Hepatocyte (in vitro differentiated cells): ENCODE data around the gene CSMD2. TPM values are rescaled to one million over a fixed set of nuclear protein-coding genes. Genes with fewer than 3 reads are reported as not detected.

Source experiments
- DNase-seq: peaks from one replicate; pipeline ENCODE4 v3.0.0-alpha.2; 2016; ENCODE audit warnings: low spot score
- H2AFZ ChIP-seq: fragments of 200-600 bp; sonication (generic); 2 replicates; pipeline ENCODE4 v1.6.0; 2016; ENCODE audit warnings: antibody characterized with exemption, mild to moderate bottlenecking
- H3K27ac ChIP-seq: fragments of 200-600 bp; sonication (generic); 2 replicates; pipeline ENCODE4 v1.5.1; 2016; ENCODE audit warnings: mild to moderate bottlenecking
- H3K27me3 ChIP-seq: fragments of 200-600 bp; sonication (generic); 2 replicates; pipeline ENCODE4 v1.6.1; 2016
- H3K36me3 ChIP-seq: fragments of 200-600 bp; sonication (generic); replicated peaks from 2 replicates; pipeline ENCODE4 v1.5.1; 2016; ENCODE audit warnings: low read depth; ENCODE audit not compliant: insufficient read depth
- H3K4me1 ChIP-seq: fragments of 200-600 bp; sonication (generic); 2 replicates; pipeline ENCODE4 v1.5.1; 2016; ENCODE audit warnings: mild to moderate bottlenecking, moderate library complexity; ENCODE audit not compliant: insufficient read depth
- H3K4me2 ChIP-seq: fragments of 200-600 bp; sonication (generic); 2 replicates; pipeline ENCODE4 v1.6.0; 2016
- H3K4me3 ChIP-seq: fragments of 200-600 bp; sonication (generic); 2 replicates; pipeline ENCODE4 v1.5.1; 2016; ENCODE audit warnings: mild to moderate bottlenecking
- H3K79me2 ChIP-seq: fragments of 200-600 bp; sonication (generic); 2 replicates; pipeline ENCODE4 v1.6.0; 2017; ENCODE audit warnings: mild to moderate bottlenecking
- H3K9me2 ChIP-seq: fragments of 200-600 bp; sonication (generic); replicated peaks from 2 replicates; pipeline ENCODE4 v1.6.0; 2017; ENCODE audit warnings: mild to moderate bottlenecking; ENCODE audit not compliant: insufficient read depth
- H3K9me3 ChIP-seq: fragments of 200-600 bp; sonication (generic); 2 replicates; pipeline ENCODE4 v1.5.1; 2016; ENCODE audit warnings: low read depth, mild to moderate bottlenecking
- H4K20me1 ChIP-seq: fragments of 200-600 bp; sonication (generic); 2 replicates; pipeline ENCODE4 v1.6.0; 2016; ENCODE audit warnings: mild to moderate bottlenecking; ENCODE audit not compliant: insufficient read depth, poor library complexity, severe bottlenecking
- CTCF ChIP-seq: fragments of 200-600 bp; sonication (generic); IDR thresholded peaks from 2 replicates; pipeline ENCODE4 v1.5.1; 2016; ENCODE audit warnings: antibody characterized with exemption, mild to moderate bottlenecking; ENCODE audit not compliant: poor library complexity
- EZH2 ChIP-seq: fragments of 200-600 bp; sonication (generic); IDR thresholded peaks from 2 replicates; pipeline ENCODE4 v1.6.1; 2016; ENCODE audit warnings: antibody characterized with exemption, mild to moderate bottlenecking, borderline replicate concordance
- EZH2phosphoT487 ChIP-seq: fragments of 200-600 bp; sonication (generic); IDR thresholded peaks from one replicate; pipeline ENCODE4 v1.6.1; 2018; ENCODE audit warnings: antibody characterized with exemption, mild to moderate bottlenecking, low read depth, moderate library complexity; ENCODE audit not compliant: unreplicated experiment, severe bottlenecking
- WGBS: methylation state at CpG from one replicate; pipeline ENCODE4 v1.1.6; 2016; ENCODE audit warnings: low lambda C conversion rate; ENCODE audit errors: missing lambda C conversion rate; 5-methylcytosine and 5-hydroxymethylcytosine counted together
- polyA plus RNA-seq: library from polyadenylated mRNA; unstranded; fragments of >200 nt; fragmentation: Nextera tagmentation; extraction: Ambion mirVana; gene quantifications from 2 replicates; pipeline ENCODE4 v1.2.1, GENCODE V29; 2016
- total RNA-seq: library from RNA; depleted of rRNA; stranded (reverse); fragments of >200 nt; gene quantifications from 2 replicates; pipeline ENCODE4 v1.2.3, GENCODE V29; 2014

The CSMD2 gene
- total and polyA plus RNA-seq, 2 experiments from 2014 or later: 0.10 to 0.37 TPM

GRCh38 chr1:33836911-33837310, 328.1 kb downstream of the CSMD2 start:
- Histone ChIP-seq H3K9me3 (no peaks in the 10 kb centered on the region), H3K9me2 (no peaks in the 10 kb centered on the region), H3K27ac (no peak overlapping the region), H3K27me3 (peaks cover 9% of the 10 kb centered on the region), H4K20me1 (no peaks in the 10 kb centered on the region), H3K4me3 (no peak overlapping the region), H2AFZ (no peak overlapping the region), H3K4me1 (no peaks in the 10 kb centered on the region), H3K36me3 (no peaks in the 10 kb centered on the region), H3K79me2 (no peaks in the 10 kb centered on the region), H3K4me2 (no peak overlapping the region)
- TF ChIP-seq EZH2phosphoT487: no peak
- no peak for DNase-seq
- 100% methylated on average over 4 of the region's 4 CpGs for WGBS

- Histone ChIP-seq H3K79me2 (no peaks in the 10 kb centered on the region), H3K4me1 (no peaks in the 10 kb centered on the region), H3K27me3 (no peaks in the 10 kb centered on the region), H3K4me2 (no peak overlapping the region), H3K9me2 (no peaks in the 10 kb centered on the region), H2AFZ (no peak overlapping the region), H3K27ac (no peak overlapping the region), H3K9me3 (no peaks in the 10 kb centered on the region), H3K4me3 (no peak overlapping the region), H3K36me3 (no peaks in the 10 kb centered on the region), H4K20me1 (no peaks in the 10 kb centered on the region)
- WGBS: 88% methylated on average over 5 of the region's 5 CpGs
- TF ChIP-seq EZH2phosphoT487 (no peak), CTCF (no peak), EZH2 (no peak)
- DNase-seq: no peak
Measured at GRCh38 chr1:33828654-33829053, 336.4 kb downstream of the CSMD2 start.

GRCh38 chr1:33828059-33828458, 337.0 kb downstream of the CSMD2 start:
- DNase-seq: no peak
- no peak for TF ChIP-seq EZH2
- TF ChIP-seq CTCF: no peak
- TF ChIP-seq EZH2phosphoT487: no peak
- WGBS: 84% methylated on average over 5 of the region's 5 CpGs
- H3K4me2 ChIP-seq: no peak overlapping the region
- H3K4me1 ChIP-seq: no peaks in the 10 kb centered on the region
- H3K36me3 ChIP-seq: no peaks in the 10 kb centered on the region
- H3K4me3 ChIP-seq: no peak overlapping the region
- H3K9me2 ChIP-seq: no peaks in the 10 kb centered on the region
- no peaks in the 10 kb centered on the region for H3K27me3 ChIP-seq
- H3K9me3 ChIP-seq: no peaks in the 10 kb centered on the region
- H3K27ac ChIP-seq: no peak overlapping the region
- H3K79me2 ChIP-seq: no peaks in the 10 kb centered on the region
- H2AFZ ChIP-seq: no peak overlapping the region
- H4K20me1 ChIP-seq: no peaks in the 10 kb centered on the region

GRCh38 chr1:33826711-33827110, 338.3 kb downstream of the CSMD2 start:
- Histone ChIP-seq H3K9me2 (no peaks in the 10 kb centered on the region), H3K4me1 (no peaks in the 10 kb centered on the region), H3K9me3 (no peaks in the 10 kb centered on the region), H3K79me2 (no peaks in the 10 kb centered on the region), H3K4me2 (no peak overlapping the region), H3K27ac (no peak overlapping the region), H3K36me3 (no peaks in the 10 kb centered on the region), H3K4me3 (no peak overlapping the region), H3K27me3 (no peaks in the 10 kb centered on the region), H4K20me1 (no peaks in the 10 kb centered on the region), H2AFZ (no peak overlapping the region)
- TF ChIP-seq CTCF (no peak), EZH2phosphoT487 (no peak), EZH2 (no peak)
- no peak for DNase-seq
- WGBS: 93% methylated on average over 5 of the region's 5 CpGs
